Measurements from ENCODE around the gene SNTG2. TPM values are rescaled to one million over a fixed set of nuclear protein-coding genes. Genes with fewer than 3 reads are reported as not detected.
"Not testable (repeated sequence)": the region's sequence is repeated elsewhere in the genome, so short reads cannot be mapped to it uniquely, and the experiment has no call there.

SNTG2 gene
- polyA plus RNA-seq, 1 experiment = 0.31 TPM

- CTCF ChIA-PET = no interaction called here
- POLR2A ChIA-PET = no interaction called here
- DNase-seq (ENCODE audit: low read depth) = no peak
- H3K4me3 ChIP-seq (ENCODE audit: low read depth, low read length) = no peak overlapping the region
- no peak for TF ChIP-seq CTCF (IDR thresholded peaks at IDR 0.05; ENCODE audit: insufficient read depth, low read depth, low read length)
- H3K36me3 ChIP-seq (ENCODE audit: control insufficient read depth, insufficient read depth, low read length) = no peaks in the 10 kb centered on the region
- no peaks in the 10 kb centered on the region for H3K27me3 ChIP-seq (ENCODE audit: control insufficient read depth, insufficient read depth, low read length)
Observed at GRCh38 chr2:1227274-1227900, 276.7 kb downstream of the SNTG2 start.

GRCh38 chr2:1229596-1229995 lies 278.9 kb downstream of the SNTG2 start:
- H3K4me3 ChIP-seq (ENCODE audit: low read depth, low read length); POLR2A ChIA-PET; DNase-seq (ENCODE audit: low read depth); CTCF ChIA-PET; H3K27me3 ChIP-seq (ENCODE audit: control insufficient read depth, insufficient read depth, low read length); H3K36me3 ChIP-seq (ENCODE audit: control insufficient read depth, insufficient read depth, low read length): not testable (repeated sequence)

- DNase-seq (ENCODE audit: low read depth) = no peak
- POLR2A ChIA-PET = no interaction called here
- Histone ChIP-seq H3K4me3 (ENCODE audit: low read depth, low read length) (no peak overlapping the region), H3K27me3 (ENCODE audit: control insufficient read depth, insufficient read depth, low read length) (no peaks in the 10 kb centered on the region), H3K36me3 (ENCODE audit: control insufficient read depth, insufficient read depth, low read length) (no peaks in the 10 kb centered on the region)
- TF ChIP-seq CTCF (IDR thresholded peaks at IDR 0.05; ENCODE audit: insufficient read depth, low read depth, low read length) = no peak
- CTCF ChIA-PET = no interaction called here
Observed at GRCh38 chr2:1230155-1230893, 279.7 kb downstream of the SNTG2 start.

GRCh38 chr2:1231466-1232063 lies 280.9 kb downstream of the SNTG2 start:
- H3K27me3 ChIP-seq (ENCODE audit: control insufficient read depth, insufficient read depth, low read length) = no peaks in the 10 kb centered on the region
- ChIA-PET POLR2A (no interaction called here), CTCF (no interaction called here)
- no peak for TF ChIP-seq CTCF (IDR thresholded peaks at IDR 0.05; ENCODE audit: insufficient read depth, low read depth, low read length)
- no peak overlapping the region for H3K4me3 ChIP-seq (ENCODE audit: low read depth, low read length)
- DNase-seq (ENCODE audit: low read depth) = no peak
- H3K36me3 ChIP-seq (ENCODE audit: control insufficient read depth, insufficient read depth, low read length) = no peaks in the 10 kb centered on the region

GRCh38 chr2:1233281-1233680 lies 282.6 kb downstream of the SNTG2 start:
- ChIA-PET CTCF (no interaction called here), POLR2A (no interaction called here)
- DNase-seq (ENCODE audit: low read depth) = no peak
- H3K27me3 ChIP-seq (ENCODE audit: control insufficient read depth, insufficient read depth, low read length) = no peaks in the 10 kb centered on the region
- no peak overlapping the region for H3K4me3 ChIP-seq (ENCODE audit: low read depth, low read length)
- no peaks in the 10 kb centered on the region for H3K36me3 ChIP-seq (ENCODE audit: control insufficient read depth, insufficient read depth, low read length)
- no peak for TF ChIP-seq CTCF (IDR thresholded peaks at IDR 0.05; ENCODE audit: insufficient read depth, low read depth, low read length)

All from BJ (cell line).